H1 (cell line): ENCODE measurements around the gene RRM2.

Source experiments
- CHD1 ChIP-seq: IDR thresholded peaks from 2 replicates; pipeline ENCODE4 v1.6.1; 2012; ENCODE audit warnings: low read depth, low read length, improper control_type of control experiment
- KDM5A ChIP-seq: fragments of 200-600 bp; IDR thresholded peaks from 2 replicates; pipeline ENCODE4 v1.7.1; 2012; ENCODE audit warnings: mild to moderate bottlenecking, low read length, inconsistent platforms, mixed read lengths
- NRF1 ChIP-seq: IDR thresholded peaks from 2 replicates; pipeline ENCODE4 v1.6.1; 2011; ENCODE audit warnings: mild to moderate bottlenecking, low read depth, low read length, improper control_type of control experiment
- POLR2A ChIP-seq, 2 experiments: IDR thresholded peaks; 1 replicate in 1 of 2; 2 replicates in 1 of 2; pipeline ENCODE4 v1.6.1; 2011; ENCODE audit warnings: low read depth in 2 of 2, low read length in 2 of 2, mild to moderate bottlenecking in 2 of 2; ENCODE audit errors: control extremely low read depth in 1 of 2
- SP1 ChIP-seq: IDR thresholded peaks from 2 replicates; pipeline ENCODE4 v1.6.1; 2011; ENCODE audit warnings: low read depth, low read length
- YY1 ChIP-seq: IDR thresholded peaks from 2 replicates; pipeline ENCODE4 v1.6.1; 2011; ENCODE audit warnings: low read depth, mild to moderate bottlenecking, low read length
- TF ChIP-seq, protein P1 (sequence below), 3 experiments: IDR thresholded peaks; 1 replicate in 2 of 3; 2 replicates in 1 of 3; pipeline versions ENCODE4 v1.5.1 to v1.6.1; 2011; ENCODE audit warnings: low read length in 3 of 3, mild to moderate bottlenecking in 3 of 3, inconsistent platforms in 2 of 3, low read depth in 1 of 3, moderate library complexity in 1 of 3; ENCODE audit not compliant: insufficient read depth in 1 of 3; ENCODE audit errors: control extremely low read depth in 1 of 3
- TF ChIP-seq, protein P2 (sequence below): IDR thresholded peaks from 2 replicates; pipeline ENCODE4 v1.6.1; 2012; ENCODE audit warnings: inconsistent platforms

DNA sequence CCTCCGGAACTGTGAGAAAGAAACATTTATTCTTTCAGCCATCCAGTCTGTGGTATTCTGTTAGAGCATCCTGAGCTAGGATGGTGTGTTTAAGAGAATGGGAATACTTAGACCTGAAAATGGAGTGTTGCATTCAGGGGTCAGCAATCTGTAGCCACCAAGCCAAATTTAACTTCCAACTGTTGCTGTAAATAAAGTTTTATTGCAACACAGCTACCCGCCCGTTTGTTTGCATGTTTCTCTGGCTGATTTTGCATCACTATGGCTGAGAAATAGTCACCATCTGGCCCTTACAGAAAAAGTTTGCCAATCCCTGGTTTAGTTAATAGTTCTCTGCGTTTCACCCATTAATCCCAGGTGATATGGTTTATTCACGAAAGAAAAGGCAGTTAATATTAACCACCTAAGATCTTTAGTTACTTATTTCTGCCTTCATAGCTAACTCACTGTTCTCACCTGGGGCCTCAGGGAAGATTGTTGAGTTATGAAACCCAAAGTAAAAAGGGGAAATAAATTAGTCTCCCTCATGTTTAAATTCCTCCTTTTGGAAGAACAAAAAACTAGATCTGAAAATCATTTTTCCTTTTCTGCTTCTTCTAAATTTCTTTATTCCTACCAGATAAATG lies 32.9 kb upstream of the RRM2 start:
- TF ChIP-seq SP1 (no peak), NRF1 (no peak), POLR2A (IDR thresholded peaks at IDR 0.05; ENCODE audit: control extremely low read depth in 1 of 2, low read depth in 2 of 2, low read length in 2 of 2) (no peak), KDM5A (no peak), CHD1 (no peak), YY1 (no peak)
- TF ChIP-seq, protein P1, sequence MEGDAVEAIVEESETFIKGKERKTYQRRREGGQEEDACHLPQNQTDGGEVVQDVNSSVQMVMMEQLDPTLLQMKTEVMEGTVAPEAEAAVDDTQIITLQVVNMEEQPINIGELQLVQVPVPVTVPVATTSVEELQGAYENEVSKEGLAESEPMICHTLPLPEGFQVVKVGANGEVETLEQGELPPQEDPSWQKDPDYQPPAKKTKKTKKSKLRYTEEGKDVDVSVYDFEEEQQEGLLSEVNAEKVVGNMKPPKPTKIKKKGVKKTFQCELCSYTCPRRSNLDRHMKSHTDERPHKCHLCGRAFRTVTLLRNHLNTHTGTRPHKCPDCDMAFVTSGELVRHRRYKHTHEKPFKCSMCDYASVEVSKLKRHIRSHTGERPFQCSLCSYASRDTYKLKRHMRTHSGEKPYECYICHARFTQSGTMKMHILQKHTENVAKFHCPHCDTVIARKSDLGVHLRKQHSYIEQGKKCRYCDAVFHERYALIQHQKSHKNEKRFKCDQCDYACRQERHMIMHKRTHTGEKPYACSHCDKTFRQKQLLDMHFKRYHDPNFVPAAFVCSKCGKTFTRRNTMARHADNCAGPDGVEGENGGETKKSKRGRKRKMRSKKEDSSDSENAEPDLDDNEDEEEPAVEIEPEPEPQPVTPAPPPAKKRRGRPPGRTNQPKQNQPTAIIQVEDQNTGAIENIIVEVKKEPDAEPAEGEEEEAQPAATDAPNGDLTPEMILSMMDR (IDR thresholded peaks at IDR 0.05; ENCODE audit: control extremely low read depth in 1 of 3, insufficient read depth in 1 of 3, low read depth in 1 of 3, low read length in 3 of 3), result no peak
- TF ChIP-seq, protein P2, sequence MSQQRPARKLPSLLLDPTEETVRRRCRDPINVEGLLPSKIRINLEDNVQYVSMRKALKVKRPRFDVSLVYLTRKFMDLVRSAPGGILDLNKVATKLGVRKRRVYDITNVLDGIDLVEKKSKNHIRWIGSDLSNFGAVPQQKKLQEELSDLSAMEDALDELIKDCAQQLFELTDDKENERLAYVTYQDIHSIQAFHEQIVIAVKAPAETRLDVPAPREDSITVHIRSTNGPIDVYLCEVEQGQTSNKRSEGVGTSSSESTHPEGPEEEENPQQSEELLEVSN, result no peak
